ENCODE data around the gene ATP5F1D.

The ATP5F1D gene

DNA sequence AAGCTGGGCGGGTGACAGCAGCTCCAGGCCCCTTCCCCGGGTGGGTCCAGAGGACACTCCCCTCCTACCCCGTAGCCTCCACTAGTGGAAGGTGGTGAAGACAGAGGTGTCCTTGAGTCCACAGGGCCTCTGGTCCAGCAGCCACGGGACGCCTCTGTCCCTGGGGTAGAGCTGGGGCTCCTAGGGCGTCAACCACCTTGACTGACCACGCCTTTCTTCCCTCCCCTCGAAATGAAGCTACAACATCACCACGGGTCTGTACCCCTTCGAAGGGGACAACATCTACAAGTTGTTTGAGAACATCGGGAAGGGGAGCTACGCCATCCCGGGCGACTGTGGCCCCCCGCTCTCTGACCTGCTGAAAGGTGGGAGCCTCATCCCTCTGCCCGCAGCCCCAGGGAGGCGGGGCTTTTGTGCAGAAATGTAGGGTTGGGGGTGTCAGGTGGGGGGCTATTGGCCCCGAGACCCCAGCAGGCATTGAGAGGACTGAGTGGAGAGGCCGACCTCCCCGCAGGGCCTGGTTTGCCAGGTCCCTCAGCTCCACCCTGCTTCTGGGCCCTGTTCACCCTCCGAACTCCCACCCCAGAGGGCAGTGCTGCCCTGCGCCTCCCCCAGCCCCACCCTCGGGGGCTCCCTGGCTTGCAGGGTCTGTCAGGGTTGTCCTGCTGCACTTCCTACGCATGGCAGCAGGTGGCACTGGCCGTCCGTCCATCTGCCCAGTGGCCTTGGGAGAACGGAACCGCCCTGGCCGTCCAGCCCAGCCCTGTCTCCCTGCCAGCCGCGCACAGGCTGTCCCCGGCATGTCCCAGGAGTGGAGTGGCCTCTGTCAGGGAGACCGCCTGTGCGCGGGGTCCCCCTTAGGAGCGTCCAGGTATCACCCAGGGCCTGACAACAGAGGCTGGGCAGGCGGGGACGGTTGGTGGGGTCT lies 20.3 kb upstream of the ATP5F1D start:
- DNase-seq: no peak

DNA sequence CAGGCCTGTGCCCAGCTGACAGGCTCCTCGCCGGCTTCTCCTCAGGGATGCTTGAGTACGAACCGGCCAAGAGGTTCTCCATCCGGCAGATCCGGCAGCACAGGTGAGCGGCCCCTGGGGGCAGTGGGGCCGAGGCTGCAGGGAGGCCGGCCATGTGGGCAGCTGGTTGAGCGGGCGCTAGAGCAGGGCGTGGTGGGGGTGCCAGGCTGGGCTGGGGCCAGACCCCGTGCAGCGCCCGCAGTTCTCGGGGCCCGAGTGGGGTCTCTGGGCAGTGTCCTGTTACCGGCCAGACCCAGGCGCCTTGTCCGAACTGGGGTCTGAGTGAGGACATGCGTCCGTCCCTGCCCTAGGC lies 19.7 kb upstream of the ATP5F1D start:
- no peak for DNase-seq

DNA sequence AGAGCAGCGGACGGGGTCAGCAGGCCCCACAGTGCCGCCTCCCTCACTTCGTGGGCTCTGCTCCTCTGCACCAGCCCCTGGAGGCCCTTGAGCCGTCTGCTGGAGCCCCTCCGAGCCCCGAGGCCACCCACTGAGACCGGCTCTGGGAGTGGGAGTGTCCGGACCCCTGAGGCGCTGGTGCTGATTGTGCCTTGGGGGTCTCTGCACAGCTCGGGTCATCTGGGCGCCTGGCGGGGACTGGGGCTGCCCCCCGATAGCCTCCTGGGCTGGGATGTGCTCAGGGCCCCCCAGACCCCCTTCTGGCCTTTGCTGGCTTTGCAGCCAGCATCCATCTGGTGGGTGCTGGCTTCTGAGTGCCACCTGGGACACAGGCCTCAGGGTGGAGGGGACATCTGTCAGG lies 19.2 kb upstream of the ATP5F1D start:
- no peak for DNase-seq

DNA sequence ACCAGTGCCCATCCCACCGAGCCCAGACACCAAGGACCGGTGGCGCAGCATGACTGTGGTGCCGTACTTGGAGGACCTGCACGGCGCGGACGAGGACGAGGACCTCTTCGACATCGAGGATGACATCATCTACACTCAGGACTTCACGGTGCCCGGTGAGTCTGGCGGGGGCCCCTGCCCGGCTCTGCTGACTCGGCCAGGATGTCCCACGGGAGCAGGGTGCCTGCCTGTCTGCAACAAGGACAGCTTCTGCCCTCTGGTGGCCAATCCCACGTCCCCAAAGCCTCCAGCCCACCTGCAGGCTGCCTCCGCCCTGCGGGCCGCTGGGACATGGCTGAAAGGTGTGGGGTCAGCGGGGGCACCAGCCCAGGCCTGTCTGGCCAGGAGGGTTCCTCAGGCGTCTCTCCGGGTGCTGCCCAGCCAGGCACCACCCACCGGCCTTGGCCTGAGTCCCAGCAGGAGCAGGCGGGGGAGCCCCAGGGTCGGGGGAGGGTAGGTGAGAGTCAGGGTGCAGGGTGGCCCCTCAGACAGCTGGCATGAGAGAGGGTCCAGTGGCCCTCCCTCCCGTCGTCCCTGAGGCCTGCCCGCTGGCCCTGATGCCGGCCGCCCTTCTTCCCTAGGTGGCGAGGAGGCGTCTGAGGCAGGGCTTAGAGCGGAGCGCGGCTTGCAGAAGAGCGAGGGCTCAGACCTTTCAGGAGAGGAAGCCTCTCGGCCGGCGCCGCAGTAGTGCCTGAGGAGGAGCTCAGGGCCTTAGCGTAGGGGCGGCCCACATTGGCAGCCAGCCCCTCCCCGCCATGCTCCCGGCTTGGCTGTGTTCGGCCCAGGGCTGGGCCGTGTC lies 18.3 kb upstream of the ATP5F1D start:
- no peak for DNase-seq

DNA sequence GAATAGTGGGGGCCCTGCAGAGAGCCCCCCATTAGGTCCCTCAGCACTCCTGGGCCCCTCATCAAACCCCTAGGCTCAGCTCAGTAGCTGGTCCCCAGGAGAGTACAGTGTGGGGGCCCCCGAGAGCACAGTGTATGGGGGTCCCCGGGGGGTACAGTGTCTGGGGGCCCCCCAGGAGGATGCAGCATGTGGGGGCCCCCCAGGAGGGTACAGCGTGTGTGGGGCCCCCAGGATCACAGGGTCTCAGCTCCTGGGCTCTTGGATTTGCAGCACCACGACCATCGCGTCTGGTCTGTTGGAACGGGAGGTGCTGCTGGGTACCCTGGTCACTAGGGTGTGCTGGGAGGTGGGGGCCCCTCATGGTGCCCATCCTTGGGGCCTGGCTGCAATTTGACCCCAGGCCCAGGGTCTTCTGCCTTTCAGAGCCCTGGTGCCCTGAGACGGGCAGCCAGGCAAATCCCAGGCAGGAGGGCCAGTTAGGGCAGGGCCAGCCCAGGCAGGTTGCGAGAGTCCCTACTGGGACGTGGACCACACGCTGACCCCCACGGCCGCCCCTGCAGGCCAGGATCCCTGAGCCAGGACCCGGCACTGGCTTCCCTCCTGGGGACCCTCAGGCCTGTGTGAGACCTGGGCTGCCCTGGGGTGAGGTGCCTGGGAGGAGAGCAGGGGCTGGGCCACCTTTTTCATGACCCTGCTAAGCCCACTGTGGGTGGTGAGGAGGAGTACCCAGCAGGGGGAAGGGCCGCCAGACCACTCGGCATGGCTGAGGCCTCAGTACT lies 17.3 kb upstream of the ATP5F1D start:
- no peak for DNase-seq

DNA sequence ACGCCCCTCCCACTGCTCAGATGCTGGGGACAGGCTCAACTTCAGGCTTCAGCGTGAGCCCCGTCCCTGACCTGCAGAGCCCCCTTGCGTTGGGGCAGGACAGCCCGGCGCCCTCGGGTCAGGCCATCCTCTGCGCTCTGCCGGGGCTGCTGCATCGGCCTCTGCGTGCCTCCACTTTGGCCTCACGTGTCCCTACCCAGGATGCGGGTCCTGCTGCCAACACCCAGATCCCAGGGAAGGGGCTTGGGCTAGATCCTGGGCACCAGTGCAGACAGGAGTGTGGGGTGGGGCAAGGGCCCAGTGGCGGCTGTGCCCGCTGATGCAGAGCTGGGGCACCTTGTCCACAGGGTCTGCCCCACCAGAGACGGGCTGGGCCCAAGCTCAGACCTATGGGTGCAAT lies 16.7 kb upstream of the ATP5F1D start:
- no peak for DNase-seq

DNA sequence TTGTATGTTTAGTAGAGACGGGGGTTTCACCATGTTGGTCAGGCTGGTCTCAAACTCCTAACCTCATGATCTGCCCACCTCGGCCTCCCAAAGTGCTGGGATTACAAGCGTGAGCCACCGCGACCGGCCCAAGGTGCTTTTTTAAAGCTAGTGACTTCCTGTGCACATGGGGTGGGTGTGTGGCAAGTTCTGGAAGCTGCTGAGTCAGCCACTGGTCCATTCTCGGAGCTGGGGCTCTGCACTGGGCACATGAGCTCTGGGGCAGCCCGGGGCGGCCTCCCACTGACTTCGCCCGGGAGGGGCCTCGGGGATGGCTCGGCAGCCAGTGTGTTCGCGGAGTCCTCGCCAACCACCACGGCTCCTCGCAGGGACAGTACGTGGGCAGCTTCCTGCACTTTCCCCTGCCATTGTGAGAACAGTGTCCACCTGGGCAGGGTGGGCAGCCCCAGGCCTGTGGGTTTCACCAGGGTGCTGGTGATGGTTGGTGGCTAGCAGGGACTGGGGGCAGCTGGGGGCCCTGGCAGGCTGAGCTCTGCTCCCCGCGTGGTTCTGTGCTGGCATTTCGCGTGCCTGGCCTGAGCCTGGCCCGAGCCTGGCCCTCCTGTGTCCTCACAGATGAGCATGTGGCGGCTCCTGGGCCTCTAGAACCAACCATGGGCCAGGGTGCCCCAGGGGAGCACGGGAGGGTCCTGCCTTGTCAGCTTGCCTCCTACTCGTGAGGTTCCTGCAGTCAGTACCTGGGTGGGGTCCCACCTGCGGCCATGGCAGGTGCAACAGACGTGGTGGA lies 15.9 kb upstream of the ATP5F1D start:
- no peak for DNase-seq

DNA sequence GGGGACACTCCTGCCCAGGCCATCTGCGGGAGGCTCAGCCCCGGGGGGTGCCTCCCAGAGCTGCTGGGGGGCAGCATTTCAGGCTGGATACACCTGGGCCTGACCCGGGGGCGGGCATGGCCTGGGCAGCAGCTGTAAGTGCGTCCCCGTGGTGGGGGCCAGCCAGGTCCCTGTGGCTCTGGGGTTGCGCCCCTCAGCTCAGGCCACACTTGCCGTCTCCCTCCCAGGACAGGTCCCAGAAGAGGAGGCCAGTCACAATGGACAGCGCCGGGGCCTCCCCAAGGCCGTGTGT lies 15.4 kb upstream of the ATP5F1D start:
- DNase-seq: no peak

DNA sequence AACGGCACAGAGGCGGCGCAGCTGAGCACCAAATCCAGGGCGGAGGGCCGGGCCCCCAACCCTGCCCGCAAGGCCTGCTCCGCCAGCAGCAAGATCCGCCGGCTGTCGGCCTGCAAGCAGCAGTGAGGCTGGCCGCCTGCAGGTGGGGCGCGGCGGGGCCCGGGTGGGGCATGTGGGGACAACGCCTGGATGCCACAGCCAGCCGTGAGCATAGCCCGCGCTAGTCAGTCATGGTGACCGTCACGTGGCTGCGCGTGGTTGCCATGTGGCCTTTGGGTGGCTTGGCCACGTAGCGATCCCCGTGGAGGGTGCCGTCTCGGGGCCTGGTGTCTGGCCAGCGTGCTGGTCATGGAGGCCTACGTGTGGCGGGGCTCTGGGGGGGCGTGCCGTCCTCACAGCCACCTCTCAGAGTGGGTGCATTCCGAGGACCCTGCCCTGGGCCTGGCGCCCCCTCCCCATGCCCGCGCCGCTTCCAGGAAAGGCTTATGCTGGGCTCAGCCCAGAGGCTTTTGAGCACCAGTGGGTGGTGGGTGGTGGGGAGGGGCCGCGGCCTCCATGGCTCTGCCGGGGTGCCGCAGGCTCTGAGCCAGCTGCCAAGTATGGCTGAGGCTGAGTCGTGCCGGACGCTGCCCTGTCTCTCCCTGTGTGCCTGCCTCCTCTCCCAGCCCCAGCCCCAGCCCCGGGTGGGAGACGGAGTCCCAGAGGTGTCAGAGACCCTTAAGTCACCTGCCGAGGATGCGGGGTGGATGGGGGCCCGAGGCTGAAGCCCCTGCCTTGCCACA lies 14.8 kb upstream of the ATP5F1D start:
- no peak for DNase-seq

DNA sequence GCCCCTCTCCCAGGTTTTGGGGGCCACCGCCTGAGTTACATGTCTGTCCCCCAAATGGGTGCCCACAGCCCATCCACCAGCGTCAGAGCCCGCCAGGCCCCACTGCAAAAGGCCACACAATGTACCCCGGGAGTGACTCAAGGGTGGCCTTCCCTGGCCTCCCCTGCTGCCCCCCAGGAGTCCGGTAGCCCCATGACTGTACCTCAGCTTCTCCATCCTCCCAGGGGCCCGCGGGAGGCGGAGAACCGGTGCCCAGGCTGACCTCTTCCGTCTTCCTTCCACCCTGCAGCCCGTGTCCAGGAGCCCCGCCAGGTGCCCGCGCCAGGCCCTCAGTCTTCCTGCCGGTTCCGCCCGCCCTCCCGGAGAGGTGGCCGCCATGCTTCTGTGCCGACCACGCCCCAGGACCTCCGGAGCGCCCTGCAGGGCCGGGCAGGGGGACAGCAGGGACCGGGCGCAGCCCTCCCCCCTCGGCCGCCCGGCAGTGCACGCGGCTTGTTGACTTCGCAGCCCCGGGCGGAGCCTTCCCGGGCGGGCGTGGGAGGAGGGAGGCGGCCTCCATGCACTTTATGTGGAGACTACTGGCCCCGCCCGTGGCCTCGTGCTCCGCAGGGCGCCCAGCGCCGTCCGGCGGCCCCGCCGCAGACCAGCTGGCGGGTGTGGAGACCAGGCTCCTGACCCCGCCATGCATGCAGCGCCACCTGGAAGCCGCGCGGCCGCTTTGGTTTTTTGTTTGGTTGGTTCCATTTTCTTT lies 14.1 kb upstream of the ATP5F1D start:
- DNase-seq: no peak

DNA sequence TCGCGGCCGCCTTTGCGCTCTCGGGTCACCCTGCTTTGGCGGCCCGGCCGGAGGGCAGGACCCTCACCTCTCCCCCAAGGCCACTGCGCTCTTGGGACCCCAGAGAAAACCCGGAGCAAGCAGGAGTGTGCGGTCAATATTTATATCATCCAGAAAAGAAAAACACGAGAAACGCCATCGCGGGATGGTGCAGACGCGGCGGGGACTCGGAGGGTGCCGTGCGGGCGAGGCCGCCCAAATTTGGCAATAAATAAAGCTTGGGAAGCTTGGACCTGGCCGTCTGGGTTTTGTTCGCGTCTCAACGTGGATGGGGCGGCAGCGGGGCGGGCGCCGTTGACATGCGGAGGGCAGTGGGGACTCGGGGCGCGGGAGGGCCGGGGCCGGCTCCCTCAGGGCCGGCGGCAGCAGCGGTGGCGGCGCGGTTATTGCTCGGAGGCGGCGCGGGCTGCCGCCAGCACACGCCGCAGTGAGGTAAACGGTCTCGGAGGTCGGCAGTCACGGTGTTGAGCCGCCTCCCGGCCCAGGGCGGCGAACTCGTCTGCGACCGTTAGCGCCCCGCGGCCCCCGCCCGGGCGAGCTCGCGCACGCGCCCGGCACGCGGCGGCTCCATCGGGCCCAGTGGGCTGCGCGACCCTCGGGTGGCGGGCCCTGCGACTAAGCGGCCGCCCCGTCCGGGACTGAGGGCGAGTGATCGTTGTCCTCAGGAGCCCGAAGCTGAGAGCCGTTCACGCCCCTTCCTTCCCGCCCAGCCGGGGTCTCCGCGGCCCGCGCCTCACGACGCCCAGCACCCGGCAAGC lies 13.2 kb upstream of the ATP5F1D start:
- no peak for DNase-seq

DNA sequence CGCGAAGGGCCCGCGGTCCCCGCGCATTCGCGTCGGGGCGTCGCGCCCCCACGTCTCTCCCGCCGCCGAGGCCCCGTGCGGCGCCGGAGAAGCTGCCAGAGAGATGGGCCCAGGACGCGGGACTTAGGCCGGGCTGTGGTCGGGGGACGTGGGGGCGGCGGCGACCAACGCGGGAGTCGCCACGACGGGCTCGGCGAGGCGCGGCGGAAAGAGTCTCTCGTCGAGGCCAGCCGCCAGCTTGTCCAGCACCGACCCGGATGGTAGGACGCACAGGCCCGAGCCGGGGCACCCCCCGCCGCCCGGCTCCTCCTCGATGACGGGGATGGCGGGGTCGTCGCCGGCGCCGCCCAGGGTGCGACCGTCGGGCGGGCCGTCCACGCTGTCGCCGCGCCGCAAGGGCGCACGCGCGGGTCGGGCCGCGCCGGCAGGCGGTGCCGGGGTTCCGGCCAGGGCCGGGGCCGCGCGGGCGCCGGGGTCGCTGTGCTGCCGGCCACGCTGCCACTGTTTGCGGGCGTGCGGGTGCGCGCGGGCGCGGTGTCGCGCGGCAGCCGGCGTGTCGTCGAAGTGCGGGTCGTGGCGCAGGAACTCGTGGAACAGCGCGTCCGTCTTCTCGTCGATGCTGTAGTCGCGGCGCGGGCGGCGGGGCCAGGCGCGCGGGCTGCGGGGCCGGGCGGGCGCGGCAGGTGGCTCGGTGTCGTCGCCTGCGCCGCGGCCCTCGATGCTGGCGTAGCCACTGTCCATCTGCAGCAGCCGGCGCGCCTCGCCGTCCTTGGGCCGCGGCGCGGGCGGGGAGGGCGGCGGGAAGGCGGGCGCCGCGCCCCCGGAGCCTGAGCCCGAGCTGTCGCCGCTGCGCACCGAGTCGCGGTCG lies 12.3 kb upstream of the ATP5F1D start:
- no peak for DNase-seq

DNA sequence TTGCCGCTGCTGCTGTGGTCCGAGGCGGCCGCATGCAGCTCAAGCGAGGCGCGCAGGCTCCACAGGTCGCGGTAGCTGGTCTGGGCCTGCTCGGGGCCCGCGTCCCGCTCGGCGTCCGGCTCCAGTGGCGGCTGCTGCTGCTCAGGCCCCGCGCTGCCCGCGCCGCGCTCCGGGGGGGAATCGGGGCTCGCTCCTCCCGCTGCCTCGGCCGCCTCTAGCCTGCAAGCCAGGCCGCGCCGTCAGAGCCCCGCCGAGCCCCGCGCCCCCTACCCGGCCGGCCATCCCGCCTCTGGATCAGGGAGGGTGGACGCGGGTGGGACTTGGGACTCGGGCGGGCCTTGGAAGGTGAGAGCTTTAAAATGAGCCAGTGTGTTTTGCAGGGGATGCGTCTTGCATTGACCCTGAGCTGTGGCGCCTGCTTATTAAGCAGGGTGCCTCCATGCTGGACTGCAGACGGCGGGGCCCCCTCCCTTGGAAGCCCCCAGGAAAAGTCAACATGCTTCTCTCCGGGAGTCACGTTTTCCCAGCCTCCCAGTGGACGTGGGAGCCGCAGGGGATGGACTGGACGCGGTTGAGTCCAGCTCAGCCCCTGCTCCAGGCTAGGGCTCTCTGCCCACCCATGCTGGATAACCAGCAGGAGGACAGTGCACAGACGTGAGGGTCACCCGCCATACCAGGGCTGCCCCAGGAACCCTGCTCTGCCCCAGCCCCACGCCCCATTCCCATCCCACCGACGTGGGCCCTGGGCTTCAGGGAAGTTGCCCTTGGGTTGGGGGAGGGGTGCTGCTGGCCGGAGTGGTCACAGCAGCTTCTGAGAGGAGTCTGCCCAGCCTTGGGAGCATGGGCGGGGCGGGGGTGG lies 11.4 kb upstream of the ATP5F1D start:
- DNase-seq: no peak

DNA sequence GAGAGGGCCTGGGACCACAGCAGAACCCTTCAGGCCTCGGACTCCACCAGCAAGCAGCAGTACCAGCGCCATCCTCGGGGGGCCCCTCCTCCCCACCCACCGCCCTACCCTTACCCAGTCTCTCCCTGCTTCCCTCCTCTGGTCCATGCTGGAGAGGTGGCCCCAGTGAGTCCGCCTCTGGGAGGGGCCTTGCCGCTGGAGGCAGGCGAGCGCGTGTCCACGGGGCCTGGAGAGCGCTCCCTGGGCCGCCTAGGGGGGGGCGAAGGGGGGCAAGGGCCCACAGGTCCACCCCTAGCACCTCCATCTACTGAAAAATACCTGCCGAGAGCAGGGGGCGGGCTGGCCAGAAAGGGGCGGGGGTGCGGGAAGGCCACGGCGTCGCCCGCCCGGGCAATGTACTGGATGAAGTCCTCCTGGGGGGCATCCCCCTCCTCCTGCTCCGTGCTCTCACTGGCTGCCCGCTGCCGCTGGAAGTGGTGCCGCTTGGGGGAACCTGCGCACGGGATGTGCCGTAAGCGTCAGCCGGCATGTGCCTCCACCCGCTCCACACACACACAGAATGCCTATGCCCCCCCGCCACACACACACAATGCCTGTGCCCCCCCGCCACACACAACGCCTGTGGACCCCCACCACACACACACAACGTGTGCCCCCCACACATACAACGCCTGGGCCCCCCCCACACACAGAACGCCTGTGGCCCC lies 10.6 kb upstream of the ATP5F1D start:
- no peak for DNase-seq

DNA sequence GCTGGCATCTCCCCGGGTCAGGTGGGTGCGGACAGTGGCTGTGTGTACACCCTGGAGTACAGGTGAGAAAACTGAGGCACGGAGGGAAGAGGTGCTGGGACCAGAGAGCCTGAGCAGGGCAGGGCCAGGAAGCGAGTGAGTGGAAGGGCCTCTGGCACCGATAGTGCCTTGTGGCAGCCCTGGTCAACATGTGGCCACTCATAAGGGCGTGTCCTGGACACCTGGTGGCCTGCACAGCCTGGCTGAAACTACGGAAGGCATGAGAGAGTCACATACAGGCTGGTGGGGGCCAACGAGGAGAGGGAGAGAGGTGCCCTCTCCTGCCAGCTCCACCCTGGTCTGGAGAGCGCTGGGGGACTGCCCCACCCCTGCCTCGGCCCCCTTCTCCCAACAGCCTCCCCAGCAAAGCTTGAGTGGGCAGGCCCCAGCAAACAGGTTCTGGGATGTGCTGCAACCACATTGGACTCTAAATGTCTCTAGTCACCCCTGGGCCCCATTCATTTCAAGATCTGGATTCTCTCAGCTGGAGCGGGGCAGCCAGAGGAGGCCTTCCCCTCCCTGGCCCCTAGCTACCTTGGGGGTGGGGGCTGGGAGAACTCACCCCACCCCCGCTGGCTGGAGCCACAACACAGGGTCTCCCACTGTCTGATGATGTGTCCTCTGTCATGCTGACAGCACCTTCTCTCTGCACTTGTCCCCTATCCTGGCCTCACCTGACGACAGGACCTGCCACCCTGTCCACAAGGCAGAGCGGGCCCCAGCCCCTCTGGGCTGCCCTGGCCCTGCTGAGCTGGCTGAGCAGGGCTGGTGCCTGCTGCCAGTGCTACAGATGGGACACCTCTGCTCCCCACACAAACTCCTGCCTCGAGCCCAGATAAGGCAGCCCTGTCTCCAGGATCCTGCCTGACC lies 9.6 kb upstream of the ATP5F1D start:
- no peak for DNase-seq

DNA sequence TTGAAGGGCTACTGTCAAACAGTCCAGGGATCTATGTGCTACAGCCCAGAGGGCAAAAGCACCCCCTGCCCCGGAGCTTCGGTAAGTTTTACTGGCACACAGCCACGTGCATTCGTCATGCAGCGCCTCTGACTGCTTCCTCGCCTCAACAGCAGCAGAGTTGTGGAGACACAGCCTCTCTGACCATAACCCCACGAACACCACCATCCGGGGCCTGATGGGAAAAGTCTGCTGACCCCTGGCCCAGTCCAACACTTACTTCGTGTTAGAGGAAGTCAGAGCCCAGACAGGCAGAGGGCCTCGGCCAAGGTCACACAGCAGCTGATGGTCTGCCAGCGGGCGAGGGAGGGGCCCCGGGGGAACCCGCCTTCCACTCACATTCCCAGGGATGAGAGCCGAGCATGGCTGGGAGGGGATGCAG lies 8.9 kb upstream of the ATP5F1D start:
- DNase-seq: no peak

Data from NCI-H1417 treated with DMSO at 0.1 percent for 48 hours (cell line).